WTC11 (cell line): ENCODE results near the gene CHD9. TPM values are rescaled to one million over a fixed set of nuclear protein-coding genes. Genes with fewer than 3 reads are reported as not detected.
A peak's percentile ranks its signal among the peaks of the same experiment; 100 is the strongest.

Experiments
- ATAC-seq: fragments of 200-7000 bp; cut with Tn5 transposase; 2 replicates; pipeline ENCODE4 v1.10.0; 2021; ENCODE audit warnings: mild to moderate bottlenecking, moderate library complexity
- CTCF ChIA-PET: fragments of 300-600 bp; sonication (Branson Sonifier 250); formaldehyde crosslinking; loops from one replicate; lab custom pipeline; 2021; ENCODE audit warnings: antibody characterized with exemption; lab: Charles Lee
- POLR2A ChIA-PET: fragments of 350-600 bp; sonication (Branson Sonifier 250); formaldehyde crosslinking; loops from one replicate; lab custom pipeline; 2021; ENCODE audit warnings: antibody characterized with exemption; lab: Charles Lee
- DNase-seq: peaks from one replicate; pipeline ENCODE4 v3.0.0; 2021; ENCODE audit warnings: low spot score
- H3K27ac Mint-ChIP-seq: 2 replicates; pipeline ENCODE4 v1.8.0; 2021; ENCODE audit warnings: mixed read lengths
- H3K27me3 Mint-ChIP-seq: 2 replicates; pipeline ENCODE4 v1.8.0; 2021; ENCODE audit warnings: low read depth, mild to moderate bottlenecking, moderate library complexity, mixed read lengths
- H3K36me3 Mint-ChIP-seq: 2 replicates; pipeline ENCODE4 v1.8.0; 2021; ENCODE audit warnings: mixed read lengths
- H3K4me1 Mint-ChIP-seq: 2 replicates; pipeline ENCODE4 v1.8.0; 2022; ENCODE audit warnings: mixed read lengths
- H3K4me3 Mint-ChIP-seq: 2 replicates; pipeline ENCODE4 v1.8.0; 2021; ENCODE audit warnings: mild to moderate bottlenecking, moderate library complexity, mixed read lengths
- H3K9me3 Mint-ChIP-seq: 2 replicates; pipeline ENCODE4 v1.8.0; 2021; ENCODE audit warnings: mixed read lengths
- ARID4B ChIP-seq: sonication (generic); formaldehyde crosslinking; IDR thresholded peaks from 2 replicates; pipeline ENCODE4 v1.8.0; 2023; ENCODE audit warnings: missing genetic modification reagents, mild to moderate bottlenecking, borderline replicate concordance
- CREM ChIP-seq: sonication (generic); formaldehyde crosslinking; IDR thresholded peaks from 2 replicates; pipeline ENCODE4 v1.8.1; 2022; ENCODE audit warnings: mild to moderate bottlenecking, missing genetic modification reagents, moderate library complexity
- ERG ChIP-seq: fragments of 250-450 bp; sonication (Bioruptor Pico); IDR thresholded peaks from 2 replicates; pipeline ENCODE4 v1.8.0; 2021; ENCODE audit warnings: mild to moderate bottlenecking
- FOXK1 ChIP-seq: sonication (generic); formaldehyde crosslinking; IDR thresholded peaks from 2 replicates; pipeline ENCODE4 v1.8.0; 2022; ENCODE audit warnings: mild to moderate bottlenecking, moderate library complexity, missing genetic modification reagents
- HMGA2 ChIP-seq: fragments of 250-450 bp; sonication (Bioruptor Pico); IDR thresholded peaks from 2 replicates; pipeline ENCODE4 v1.4.0; 2021; ENCODE audit warnings: mild to moderate bottlenecking, moderate library complexity
- MLX ChIP-seq: sonication (generic); formaldehyde crosslinking; IDR thresholded peaks from 2 replicates; pipeline ENCODE4 v1.8.1; 2023; ENCODE audit warnings: mild to moderate bottlenecking, missing genetic modification reagents, moderate library complexity
- NFYB ChIP-seq: sonication (generic); formaldehyde crosslinking; conservative IDR thresholded peaks from 2 replicates; pipeline ENCODE4 v1.8.0; 2022; ENCODE audit warnings: low read depth, missing genetic modification reagents
- NR1H2 ChIP-seq: sonication (generic); formaldehyde crosslinking; IDR thresholded peaks from 2 replicates; pipeline ENCODE4 v1.9.0; 2021; ENCODE audit warnings: mild to moderate bottlenecking, moderate library complexity, missing genetic modification reagents
- NR3C1 ChIP-seq: sonication (generic); formaldehyde crosslinking; conservative IDR thresholded peaks from 2 replicates; pipeline ENCODE4 v1.8.1; 2023; ENCODE audit warnings: low read depth, mild to moderate bottlenecking, missing genetic modification reagents
- PRRX2 ChIP-seq: fragments of 250-450 bp; sonication (Bioruptor Pico); IDR thresholded peaks from 2 replicates; pipeline ENCODE4 v1.8.0; 2021; ENCODE audit warnings: mild to moderate bottlenecking
- USF2 ChIP-seq: sonication (generic); formaldehyde crosslinking; IDR thresholded peaks from 2 replicates; pipeline ENCODE4 v1.8.1; 2023; ENCODE audit warnings: mild to moderate bottlenecking, missing genetic modification reagents, moderate library complexity
- ZBTB43 ChIP-seq: sonication (generic); formaldehyde crosslinking; IDR thresholded peaks from 2 replicates; pipeline ENCODE4 v1.8.1; 2023; ENCODE audit warnings: mild to moderate bottlenecking, missing genetic modification reagents
- ZMAT4 ChIP-seq: fragments of 250-450 bp; sonication (Bioruptor Pico); IDR thresholded peaks from 2 replicates; pipeline ENCODE4 v1.9.0; 2021; ENCODE audit warnings: mild to moderate bottlenecking
- ZNF138 ChIP-seq: sonication (generic); formaldehyde crosslinking; conservative IDR thresholded peaks from 2 replicates; pipeline ENCODE4 v1.8.1; 2022; ENCODE audit warnings: mild to moderate bottlenecking, moderate library complexity, missing genetic modification reagents
- ZNF416 ChIP-seq: fragments of 250-450 bp; sonication (Bioruptor Pico); IDR thresholded peaks from 2 replicates; pipeline ENCODE4 v1.9.0; 2021; ENCODE audit warnings: mild to moderate bottlenecking, inconsistent platforms
- ZNF512 ChIP-seq: sonication (generic); formaldehyde crosslinking; IDR thresholded peaks from 2 replicates; pipeline ENCODE4 v1.8.1; 2022; ENCODE audit warnings: missing genetic modification reagents, borderline replicate concordance
- total RNA-seq: library from RNA; stranded (reverse); gene quantifications from 3 replicates; pipeline ENCODE4 v1.2.3, GENCODE V29; 2021

The CHD9 gene
- total RNA-seq, 1 experiment from 2014 or later = 31.3 TPM

GRCh38 chr16:53249331-53249730 lies 194.5 kb downstream of the CHD9 start (continued):
- no peak for TF ChIP-seq NR3C1 (CRISPR knock-in tag)
- no peak for TF ChIP-seq PRRX2 (CRISPR knock-in tag)
- TF ChIP-seq FOXK1 (CRISPR knock-in tag) = no peak
- no peak for TF ChIP-seq NFYB (CRISPR knock-in tag)

GRCh38 chr16:53257001-53257400 lies 202.2 kb downstream of the CHD9 start:
- TF ChIP-seq ZNF512 (CRISPR knock-in tag) (no peak), ZNF138 (no peak), HMGA2 (CRISPR knock-in tag) (no peak), ERG (CRISPR knock-in tag) (no peak), FOXK1 (CRISPR knock-in tag) (no peak), NR1H2 (CRISPR knock-in tag) (no peak), ZBTB43 (CRISPR knock-in tag) (no peak), NR3C1 (CRISPR knock-in tag) (no peak), ZNF416 (CRISPR knock-in tag) (no peak), ARID4B (CRISPR knock-in tag) (no peak), CREM (CRISPR knock-in tag) (no peak), USF2 (CRISPR knock-in tag) (no peak), ZMAT4 (no peak), MLX (CRISPR knock-in tag) (no peak)
- no peak for ATAC-seq
- Mint-ChIP-seq H3K36me3 (peaks cover 69% of the 10 kb centered on the region), H3K9me3 (peaks cover 11% of the 10 kb centered on the region), H3K4me3 (no peak overlapping the region), H3K4me1 (peaks cover 8% of the 10 kb centered on the region; the same call in 1 of the 2 replicates), H3K27ac (peak overlapping the region; percentile 70), H3K27me3 (no peaks in the 10 kb centered on the region)
- ChIA-PET CTCF (no interaction called here), POLR2A (no interaction called here)
- no peak for DNase-seq
